Keratinocyte (primary cell): Measurements from ENCODE around the gene RNF207.

ENCODE experiments used
- CTCF ChIP-seq, 3 experiments: IDR thresholded peaks in 1 of 3; conservative IDR thresholded peaks in 1 of 3; optimal IDR thresholded peaks in 1 of 3; 2 replicates in 2 of 3; 3 replicates in 1 of 3; pipeline versions ENCODE3 to v1.5.1; 2011; ENCODE audit warnings: low read length in 3 of 3, mild to moderate bottlenecking in 3 of 3, moderate library complexity in 2 of 3, control low read depth in 1 of 3, inconsistent platforms in 1 of 3; ENCODE audit not compliant: insufficient read depth in 2 of 3; ENCODE audit errors: extremely low read depth in 1 of 3
- EZH2 ChIP-seq: IDR thresholded peaks from one replicate; pipeline ENCODE4 v1.6.1; 2012; ENCODE audit warnings: inconsistent platforms, mild to moderate bottlenecking, low read length, moderate library complexity

- no peak for TF ChIP-seq CTCF (optimal IDR thresholded peaks at IDR 0.05 in 1 of 3, IDR thresholded peaks at IDR 0.05 in 1 of 3, conservative IDR thresholded peaks at IDR 0.05 in 1 of 3; ENCODE audit: extremely low read depth in 1 of 3, insufficient read depth in 2 of 3, low read length in 3 of 3)
- TF ChIP-seq EZH2, result peak; percentile 99
Measured at GRCh38 chr1:6243053-6243834, 37.3 kb downstream of the RNF207 start.
